Hepatocyte (in vitro differentiated cells): ENCODE data around the gene CEBPE.

ENCODE experiments used
- CTCF ChIP-seq: fragments of 200-600 bp; sonication (generic); IDR thresholded peaks from 2 replicates; pipeline ENCODE4 v1.5.1; 2016; ENCODE audit warnings: antibody characterized with exemption, mild to moderate bottlenecking; ENCODE audit not compliant: poor library complexity
- EZH2 ChIP-seq: fragments of 200-600 bp; sonication (generic); IDR thresholded peaks from 2 replicates; pipeline ENCODE4 v1.6.1; 2016; ENCODE audit warnings: antibody characterized with exemption, mild to moderate bottlenecking, borderline replicate concordance
- EZH2phosphoT487 ChIP-seq: fragments of 200-600 bp; sonication (generic); IDR thresholded peaks from one replicate; pipeline ENCODE4 v1.6.1; 2018; ENCODE audit warnings: antibody characterized with exemption, mild to moderate bottlenecking, low read depth, moderate library complexity; ENCODE audit not compliant: unreplicated experiment, severe bottlenecking

DNA sequence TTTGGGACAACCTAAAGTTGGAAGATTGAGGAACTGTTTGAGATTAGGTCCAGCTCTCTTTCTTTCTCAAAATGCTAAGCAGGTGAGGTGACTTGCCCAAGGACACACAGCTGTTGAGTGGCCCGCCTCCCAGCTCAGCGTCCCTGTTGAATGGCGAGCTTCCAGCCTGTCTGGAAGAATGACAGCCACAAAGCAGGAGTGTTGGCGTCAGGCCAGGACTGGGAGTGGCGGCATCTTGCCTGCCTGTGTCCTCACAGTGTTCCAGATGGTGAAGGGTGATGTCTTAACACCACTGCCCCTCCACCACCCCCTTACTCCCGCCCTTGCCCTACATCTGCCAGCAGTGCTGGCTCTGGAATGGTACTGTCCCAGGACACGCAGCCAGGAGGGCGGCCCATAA, 4.4 kb upstream of the CEBPE start:
- no peak for TF ChIP-seq CTCF
- TF ChIP-seq EZH2 = no peak
- TF ChIP-seq EZH2phosphoT487 = no peak
